ENCODE results near the gene PAF1. TPM values are rescaled to one million over a fixed set of nuclear protein-coding genes. Genes with fewer than 3 reads are reported as not detected.

The PAF1 gene
- polyA plus RNA-seq, 1 donor (not counting 4 experiments of a cell fraction or from before 2014, with no cell fraction given) = 39.4 TPM

DNA sequence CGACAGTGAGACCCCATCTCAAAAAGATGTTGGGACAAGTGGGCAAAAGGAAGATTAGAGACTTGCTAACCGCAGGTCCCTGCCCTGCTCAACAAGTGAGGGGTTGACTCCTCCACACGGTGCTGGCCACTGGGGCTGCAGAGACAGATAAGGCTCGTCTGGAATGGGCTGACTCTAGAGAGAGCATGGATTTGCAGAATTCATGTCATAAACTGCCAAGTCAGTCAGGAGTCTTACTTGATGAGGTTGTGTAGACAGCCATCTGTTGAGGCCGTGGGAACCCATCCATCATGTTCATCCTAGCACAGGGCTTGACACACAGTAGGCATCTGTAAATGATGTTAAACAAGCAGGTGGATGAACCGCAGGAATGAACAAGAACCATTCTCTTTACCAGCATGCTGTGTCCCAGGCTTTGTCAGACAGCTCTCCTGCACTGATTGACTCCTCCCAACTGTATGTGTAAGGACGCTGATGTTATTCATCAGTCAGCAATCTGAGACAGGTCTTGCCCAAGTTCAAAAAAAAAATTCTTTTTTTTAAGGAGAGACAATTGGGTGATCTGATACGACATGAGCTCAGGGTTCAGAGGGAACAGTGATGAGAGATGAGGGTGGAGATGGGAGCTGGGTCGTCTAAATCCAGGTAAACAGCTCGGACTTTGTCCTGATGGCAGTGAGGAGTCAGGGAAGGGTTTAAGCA lies 8.8 kb downstream of the PAF1 start:
- no peaks in the 10 kb centered on the region for H3K27me3 ChIP-seq (ENCODE audit: control insufficient read depth, extremely low read depth, insufficient read depth, low read length)
- DNase-seq (ENCODE audit: low read depth, low spot score) (no peak), FAIRE-seq (peak; percentile 20)
- peaks cover 3% of the 10 kb centered on the region for H4K20me1 ChIP-seq (ENCODE audit: control insufficient read depth, extremely low read depth, insufficient read depth, low read length)
- H3K4me1 ChIP-seq (ENCODE audit: control insufficient read depth, extremely low read depth, insufficient read depth, low read length) = peaks cover 7% of the 10 kb centered on the region
- TF ChIP-seq, protein P1, sequence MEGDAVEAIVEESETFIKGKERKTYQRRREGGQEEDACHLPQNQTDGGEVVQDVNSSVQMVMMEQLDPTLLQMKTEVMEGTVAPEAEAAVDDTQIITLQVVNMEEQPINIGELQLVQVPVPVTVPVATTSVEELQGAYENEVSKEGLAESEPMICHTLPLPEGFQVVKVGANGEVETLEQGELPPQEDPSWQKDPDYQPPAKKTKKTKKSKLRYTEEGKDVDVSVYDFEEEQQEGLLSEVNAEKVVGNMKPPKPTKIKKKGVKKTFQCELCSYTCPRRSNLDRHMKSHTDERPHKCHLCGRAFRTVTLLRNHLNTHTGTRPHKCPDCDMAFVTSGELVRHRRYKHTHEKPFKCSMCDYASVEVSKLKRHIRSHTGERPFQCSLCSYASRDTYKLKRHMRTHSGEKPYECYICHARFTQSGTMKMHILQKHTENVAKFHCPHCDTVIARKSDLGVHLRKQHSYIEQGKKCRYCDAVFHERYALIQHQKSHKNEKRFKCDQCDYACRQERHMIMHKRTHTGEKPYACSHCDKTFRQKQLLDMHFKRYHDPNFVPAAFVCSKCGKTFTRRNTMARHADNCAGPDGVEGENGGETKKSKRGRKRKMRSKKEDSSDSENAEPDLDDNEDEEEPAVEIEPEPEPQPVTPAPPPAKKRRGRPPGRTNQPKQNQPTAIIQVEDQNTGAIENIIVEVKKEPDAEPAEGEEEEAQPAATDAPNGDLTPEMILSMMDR (optimal IDR thresholded peaks at IDR 0.05 in 1 of 3, IDR thresholded peaks at IDR 0.05 in 1 of 3, conservative IDR thresholded peaks at IDR 0.05 in 1 of 3; ENCODE audit: extremely low read depth in 1 of 3, insufficient read depth in 2 of 3, low read length in 3 of 3) = no peak
- TF ChIP-seq EZH2 (IDR thresholded peaks at IDR 0.05; ENCODE audit: low read length) = no peak
- H3K9me1 ChIP-seq (ENCODE audit: control insufficient read depth, extremely low read depth, insufficient read depth, low read length) = no peaks in the 10 kb centered on the region
- no peaks in the 10 kb centered on the region for H3K9me3 ChIP-seq (ENCODE audit: control insufficient read depth, low read depth, low read length)
- peaks cover 46 to 51% of the 10 kb centered on the region in 2 experiments for H3K36me3 ChIP-seq (ENCODE audit: control insufficient read depth in 2 of 2, extremely low read depth in 1 of 2, insufficient read depth in 2 of 2, low read length in 2 of 2)
- H3K4me3 ChIP-seq (ENCODE audit: control insufficient read depth in 2 of 3, extremely low read depth in 1 of 3, insufficient read depth in 2 of 3, low read depth in 1 of 3, low read length in 3 of 3) = no peak overlapping the region
- dilution Hi-C loops (cut with MboI; ENCODE audit: extremely low pct_ligation_motif_present, low sequenced_read_pairs) = no loop called here
- no peak overlapping the region for H2AFZ ChIP-seq (ENCODE audit: control insufficient read depth, low read length)
- H3K79me2 ChIP-seq (ENCODE audit: control insufficient read depth, insufficient read depth, low read length) = no peaks in the 10 kb centered on the region
- H3K4me2 ChIP-seq (ENCODE audit: control insufficient read depth, extremely low read depth, insufficient read depth, low read depth, low read length) = no peak overlapping the region
- no peak overlapping the region for H3K27ac ChIP-seq (ENCODE audit: control insufficient read depth, insufficient read depth, low read length)
- no peak overlapping the region for H3K9ac ChIP-seq (ENCODE audit: control insufficient read depth, extremely low read depth, insufficient read depth, low read length)

DNA sequence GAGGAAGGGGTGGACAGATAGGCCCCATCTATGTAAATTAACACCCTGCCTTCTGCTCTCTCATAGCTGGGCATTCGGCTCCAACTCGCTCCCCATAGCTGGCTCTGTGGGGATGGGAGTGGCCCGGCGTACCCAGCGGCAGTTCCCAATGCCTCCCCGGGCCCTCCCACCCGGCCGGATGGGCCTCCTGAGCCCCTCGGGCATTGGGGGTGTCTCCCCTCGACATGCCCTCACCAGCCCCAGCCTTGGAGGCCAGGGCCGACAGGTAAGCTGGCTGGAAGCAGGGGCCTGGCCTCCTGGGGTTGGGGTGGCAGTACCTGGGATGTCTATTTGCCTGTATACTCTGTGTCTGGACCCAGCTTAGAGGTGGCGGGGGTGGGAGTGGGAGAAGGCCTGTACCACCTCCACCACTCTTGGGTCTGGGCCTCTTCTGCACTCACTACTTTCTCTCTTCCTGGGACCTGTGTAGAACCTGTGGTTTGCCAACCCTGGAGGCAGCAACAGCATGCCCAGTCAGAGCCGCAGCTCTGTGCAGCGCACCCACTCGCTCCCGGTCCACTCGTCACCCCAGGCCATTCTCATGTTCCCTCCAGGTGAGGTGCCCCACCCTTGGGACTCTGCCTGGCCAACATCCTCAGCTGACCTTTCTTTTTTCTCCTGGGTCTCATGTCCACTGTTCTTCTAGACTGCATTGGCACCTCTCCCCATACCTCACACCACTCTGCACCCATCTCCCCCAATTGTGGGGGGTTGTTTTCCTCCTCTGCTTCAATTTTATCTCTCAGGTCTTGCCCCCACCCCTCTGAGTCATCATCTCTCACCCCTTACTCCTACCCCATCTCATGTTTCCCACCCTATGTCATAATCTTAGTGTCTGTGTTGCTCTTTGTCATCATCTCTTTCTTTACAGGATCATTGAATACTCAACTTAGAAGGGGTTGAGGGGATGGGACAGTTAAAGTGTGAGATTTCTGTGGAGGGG lies 10.1 kb downstream of the PAF1 start:
- H3K9me1 ChIP-seq (ENCODE audit: control insufficient read depth, extremely low read depth, insufficient read depth, low read length) = no peaks in the 10 kb centered on the region
- H4K20me1 ChIP-seq (ENCODE audit: control insufficient read depth, extremely low read depth, insufficient read depth, low read length) = peaks cover 3% of the 10 kb centered on the region
- H3K79me2 ChIP-seq (ENCODE audit: control insufficient read depth, insufficient read depth, low read length) = no peaks in the 10 kb centered on the region
- H3K4me1 ChIP-seq (ENCODE audit: control insufficient read depth, extremely low read depth, insufficient read depth, low read length) = peaks cover 7% of the 10 kb centered on the region
- no peaks in the 10 kb centered on the region for H3K27me3 ChIP-seq (ENCODE audit: control insufficient read depth, extremely low read depth, insufficient read depth, low read length)
- no peak overlapping the region for H3K4me3 ChIP-seq (ENCODE audit: control insufficient read depth in 2 of 3, extremely low read depth in 1 of 3, insufficient read depth in 2 of 3, low read depth in 1 of 3, low read length in 3 of 3)
- H3K9me3 ChIP-seq (ENCODE audit: control insufficient read depth, low read depth, low read length) = no peaks in the 10 kb centered on the region
- FAIRE-seq = no peak
- H3K4me2 ChIP-seq (ENCODE audit: control insufficient read depth, extremely low read depth, insufficient read depth, low read depth, low read length) = no peak overlapping the region
- H2AFZ ChIP-seq (ENCODE audit: control insufficient read depth, low read length) = no peak overlapping the region
- H3K36me3 ChIP-seq (ENCODE audit: control insufficient read depth in 2 of 2, extremely low read depth in 1 of 2, insufficient read depth in 2 of 2, low read length in 2 of 2) = peaks cover 45 to 53% of the 10 kb centered on the region in 2 experiments
- dilution Hi-C loops (cut with MboI; ENCODE audit: extremely low pct_ligation_motif_present, low sequenced_read_pairs) = no loop called here
- TF ChIP-seq, protein P1 (optimal IDR thresholded peaks at IDR 0.05 in 1 of 3, IDR thresholded peaks at IDR 0.05 in 1 of 3, conservative IDR thresholded peaks at IDR 0.05 in 1 of 3; ENCODE audit: extremely low read depth in 1 of 3, insufficient read depth in 2 of 3, low read length in 3 of 3) = no peak
- TF ChIP-seq EZH2 (IDR thresholded peaks at IDR 0.05; ENCODE audit: low read length) = no peak
- H3K9ac ChIP-seq (ENCODE audit: control insufficient read depth, extremely low read depth, insufficient read depth, low read length) = no peak overlapping the region
- no peak overlapping the region for H3K27ac ChIP-seq (ENCODE audit: control insufficient read depth, insufficient read depth, low read length)
- DNase-seq (ENCODE audit: low read depth, low spot score) = no peak

Data from keratinocyte (primary cell).